ENCODE data around the gene SPATA2. TPM values are rescaled to one million over a fixed set of nuclear protein-coding genes. Genes with fewer than 3 reads are reported as not detected.

The SPATA2 gene
- total and polyA plus RNA-seq, 4 donors, result 1.2 to 3.4 (median 1.4) TPM

GRCh38 chr20:49908258-49908565, 7.1 kb downstream of the SPATA2 start:
- H3K4me3 ChIP-seq (ENCODE audit: low read depth in 1 of 3, low read length in 3 of 3), result no peak overlapping the region
- TF ChIP-seq ZBTB33 (IDR thresholded peaks at IDR 0.05) (no peak), ATF3 (IDR thresholded peaks at IDR 0.05) (no peak), CTCF (IDR thresholded peaks at IDR 0.05; ENCODE audit: low read depth, low read length, missing input control) (no peak), FOXA2 (IDR thresholded peaks at IDR 0.05) (no peak), SP1 (IDR thresholded peaks at IDR 0.05) (no peak), YY1 (IDR thresholded peaks at IDR 0.05) (no peak), NR2F2 (IDR thresholded peaks at IDR 0.05) (no peak), TAF1 (conservative IDR thresholded peaks at IDR 0.05) (no peak), JUND (IDR thresholded peaks at IDR 0.05) (no peak), EGR1 (IDR thresholded peaks at IDR 0.05; ENCODE audit: low read depth in 2 of 2) (no peak), GABPA (IDR thresholded peaks at IDR 0.05 in 1 of 2, conservative IDR thresholded peaks at IDR 0.05 in 1 of 2) (no peak)
- TF ChIP-seq, protein P1, sequence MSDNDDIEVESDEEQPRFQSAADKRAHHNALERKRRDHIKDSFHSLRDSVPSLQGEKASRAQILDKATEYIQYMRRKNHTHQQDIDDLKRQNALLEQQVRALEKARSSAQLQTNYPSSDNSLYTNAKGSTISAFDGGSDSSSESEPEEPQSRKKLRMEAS (IDR thresholded peaks at IDR 0.05), result no peak
- DNase-seq (ENCODE audit: low spot score), result no peak
- H3K9me3 ChIP-seq (ENCODE audit: control insufficient read depth in 4 of 4, low read length in 3 of 4), result no peaks in the 10 kb centered on the region
- no peaks in the 10 kb centered on the region for H3K27me3 ChIP-seq (ENCODE audit: control insufficient read depth in 4 of 4, insufficient read depth in 4 of 4, low read length in 3 of 4)
- peaks cover 5 to 38% (median 11%) of the 10 kb centered on the region in 4 donors for H3K36me3 ChIP-seq (ENCODE audit: control insufficient read depth in 4 of 4, insufficient read depth in 3 of 4, low read depth in 1 of 4, low read length in 3 of 4)
- 98% methylated on average over 11 of the region's 11 CpGs for WGBS
- H3K4me1 ChIP-seq (ENCODE audit: control insufficient read depth in 4 of 4, insufficient read depth in 4 of 4, low read length in 3 of 4), result peaks cover 0 to 25% (median 20%) of the 10 kb centered on the region in 4 donors
- H3K9ac ChIP-seq (ENCODE audit: low read depth in 1 of 2, low read length in 2 of 2), result no peak overlapping the region
- no peak overlapping the region for H3K27ac ChIP-seq (ENCODE audit: low read depth in 1 of 2, low read length in 2 of 2)

- H3K27ac ChIP-seq (ENCODE audit: low read depth in 1 of 2, low read length in 2 of 2), result no peak overlapping the region
- WGBS, result 93% methylated on average over 19 of the region's 19 CpGs
- no peak for DNase-seq (ENCODE audit: low spot score)
- H3K27me3 ChIP-seq (ENCODE audit: control insufficient read depth in 4 of 4, insufficient read depth in 4 of 4, low read length in 3 of 4), result no peaks in the 10 kb centered on the region
- no peak overlapping the region for H3K4me3 ChIP-seq (ENCODE audit: low read depth in 1 of 3, low read length in 3 of 3)
- H3K4me1 ChIP-seq (ENCODE audit: control insufficient read depth in 4 of 4, insufficient read depth in 4 of 4, low read length in 3 of 4), result peaks cover 0 to 21% (median 17%) of the 10 kb centered on the region in 4 donors
- no peaks in the 10 kb centered on the region for H3K9me3 ChIP-seq (ENCODE audit: control insufficient read depth in 4 of 4, low read length in 3 of 4)
- no peak overlapping the region for H3K9ac ChIP-seq (ENCODE audit: low read depth in 1 of 2, low read length in 2 of 2)
- H3K36me3 ChIP-seq (ENCODE audit: control insufficient read depth in 4 of 4, insufficient read depth in 3 of 4, low read depth in 1 of 4, low read length in 3 of 4), result peaks cover 5 to 38% (median 11%) of the 10 kb centered on the region in 4 donors
- TF ChIP-seq ZBTB33 (IDR thresholded peaks at IDR 0.05) (no peak), GABPA (IDR thresholded peaks at IDR 0.05 in 1 of 2, conservative IDR thresholded peaks at IDR 0.05 in 1 of 2) (no peak), HNF4A (conservative IDR thresholded peaks at IDR 0.05) (no peak), NR2F2 (IDR thresholded peaks at IDR 0.05) (no peak), RXRA (IDR thresholded peaks at IDR 0.05) (no peak), REST (IDR thresholded peaks at IDR 0.05) (no peak), HNF4G (IDR thresholded peaks at IDR 0.05) (no peak), SP1 (IDR thresholded peaks at IDR 0.05) (no peak), EGR1 (IDR thresholded peaks at IDR 0.05; ENCODE audit: low read depth in 2 of 2) (no peak), FOXA2 (IDR thresholded peaks at IDR 0.05) (no peak), FOXA1 (IDR thresholded peaks at IDR 0.05) (no peak), YY1 (IDR thresholded peaks at IDR 0.05) (no peak), TAF1 (conservative IDR thresholded peaks at IDR 0.05) (no peak), ATF3 (IDR thresholded peaks at IDR 0.05) (no peak), CTCF (IDR thresholded peaks at IDR 0.05; ENCODE audit: low read depth, low read length, missing input control) (no peak), JUND (IDR thresholded peaks at IDR 0.05) (no peak)
Observed at GRCh38 chr20:49907405-49908257, 7.7 kb downstream of the SPATA2 start.
